H1 (cell line): ENCODE data around the gene SRGAP3. TPM values are rescaled to one million over a fixed set of nuclear protein-coding genes. Genes with fewer than 3 reads are reported as not detected.

ENCODE experiments used
- CTCF ChIA-PET: fragments of 300-600 bp; sonication (Branson Sonifier 250); formaldehyde crosslinking; loops from one replicate; lab custom pipeline; 2021; ENCODE audit not compliant: partially characterized antibody; lab: Charles Lee
- POLR2A ChIA-PET: fragments of 300-600 bp; sonication (Branson Sonifier 250); formaldehyde crosslinking; loops from one replicate; lab custom pipeline; 2021; ENCODE audit warnings: inconsistent platforms; ENCODE audit not compliant: partially characterized antibody; lab: Charles Lee
- DNase-seq, 2 experiments: peaks; one replicate each; pipeline versions ENCODE4 v3.0.0 to v3.0.0-alpha.2; 2010 to 2022; ENCODE audit warnings: low spot score in 2 of 2, low read depth in 1 of 2, mixed read lengths in 1 of 2
- FAIRE-seq: peaks from 2 replicates; lab custom pipeline; 2011; peaks lifted over from hg19 to GRCh38; lab: Jason Lieb, UNC
- H2AFZ ChIP-seq: 2 replicates; pipeline ENCODE4 v1.8.1; 2012; ENCODE audit warnings: low read length, inconsistent platforms
- H2AK5ac ChIP-seq: 2 replicates; pipeline ENCODE4 v1.6.1; 2013; ENCODE audit warnings: low read depth, low read length
- H2BK120ac ChIP-seq: replicated peaks from 2 replicates; pipeline ENCODE3; 2013; ENCODE audit warnings: low read depth, low read length, inconsistent platforms
- H2BK12ac ChIP-seq: 2 replicates; pipeline ENCODE4 v1.6.1; 2013; ENCODE audit warnings: low read depth, low read length
- H2BK15ac ChIP-seq: 2 replicates; pipeline ENCODE4 v1.6.1; 2013; ENCODE audit warnings: low read length
- H2BK20ac ChIP-seq: 2 replicates; pipeline ENCODE4 v1.6.1; 2013; ENCODE audit warnings: low read length
- H2BK5ac ChIP-seq: 2 replicates; pipeline ENCODE4 v1.6.1; 2013; ENCODE audit warnings: low read depth, low read length
- H3K14ac ChIP-seq: 2 replicates; pipeline ENCODE4 v1.6.1; 2013; ENCODE audit warnings: inconsistent platforms; ENCODE audit not compliant: insufficient read length
- H3K18ac ChIP-seq: 2 replicates; pipeline ENCODE4 v1.6.1; 2013; ENCODE audit warnings: low read length; ENCODE audit errors: extremely low read depth
- H3K23ac ChIP-seq: 2 replicates; pipeline ENCODE4 v1.6.1; 2013; ENCODE audit warnings: inconsistent platforms; ENCODE audit not compliant: insufficient read length
- H3K23me2 ChIP-seq: 2 replicates; pipeline ENCODE4 v1.6.1; 2013; ENCODE audit warnings: low read depth, low read length
- H3K27ac ChIP-seq: 2 replicates; pipeline ENCODE4 v1.6.1; 2011; ENCODE audit warnings: low read depth, low read length, inconsistent platforms
- H3K27me3 ChIP-seq, 4 experiments: replicated peaks in 1 of 4; 1 replicate in 1 of 4; 2 replicates in 3 of 4; pipeline versions ENCODE4 v1.6.1 to v1.8.1; 2011 to 2013; ENCODE audit warnings: low read length in 3 of 4, mild to moderate bottlenecking in 3 of 4, inconsistent platforms in 2 of 4, mixed read lengths in 2 of 4, moderate library complexity in 1 of 4; ENCODE audit not compliant: control insufficient read depth in 3 of 4, insufficient read depth in 3 of 4; ENCODE audit errors: extremely low read depth in 1 of 4
- H3K36me3 ChIP-seq, 4 experiments: 2 replicates each; pipeline versions ENCODE4 v1.6.1 to v1.8.1; 2011 to 2013; ENCODE audit warnings: mild to moderate bottlenecking in 4 of 4, low read length in 3 of 4, moderate library complexity in 2 of 4, control low read depth in 1 of 4, inconsistent platforms in 1 of 4; ENCODE audit not compliant: insufficient read depth in 4 of 4, control insufficient read depth in 2 of 4
- H3K4ac ChIP-seq: replicated peaks from 2 replicates; pipeline ENCODE3; 2013; ENCODE audit warnings: low read length, low read depth, mixed read lengths, inconsistent platforms; ENCODE audit not compliant: insufficient read length
- H3K4me1 ChIP-seq, 4 experiments: replicated peaks in 1 of 4; 1 replicate in 1 of 4; 2 replicates in 3 of 4; pipeline versions ENCODE4 v1.6.1 to v1.8.1; 2011 to 2013; ENCODE audit warnings: low read length in 3 of 4, inconsistent platforms in 2 of 4, mixed read lengths in 1 of 4; ENCODE audit not compliant: insufficient read depth in 4 of 4, control insufficient read depth in 3 of 4
- H3K4me2 ChIP-seq, 2 experiments: 2 replicates each; pipeline versions ENCODE4 v1.6.1 to v1.8.1; 2011 to 2013; ENCODE audit warnings: low read depth in 2 of 2, low read length in 2 of 2, control low read depth in 1 of 2, inconsistent platforms in 1 of 2, mild to moderate bottlenecking in 1 of 2; ENCODE audit not compliant: insufficient read depth in 1 of 2
- H3K4me3 ChIP-seq, 4 experiments: fragments of 200-600, 300-600 bp in 1 of 4; sonication (generic), shearing (Covaris generic), sonication (Bioruptor Twin) in 1 of 4; 2 replicates each; pipeline versions ENCODE4 v1.5.1 to v1.8.1; 2011 to 2016; ENCODE audit warnings: low read length in 4 of 4, low read depth in 3 of 4, control low read depth in 2 of 4, inconsistent platforms in 2 of 4, mild to moderate bottlenecking in 2 of 4, mixed read lengths in 1 of 4, moderate library complexity in 1 of 4; ENCODE audit not compliant: insufficient read depth in 2 of 4; ENCODE audit errors: extremely low read depth in 1 of 4
- H3K56ac ChIP-seq: replicated peaks from 2 replicates; pipeline ENCODE3; 2013; ENCODE audit warnings: low read depth, mild to moderate bottlenecking, mixed read lengths, low read length, inconsistent platforms; ENCODE audit not compliant: insufficient read length
- H3K79me1 ChIP-seq: 2 replicates; pipeline ENCODE4 v1.6.1; 2013; ENCODE audit warnings: low read depth, low read length, control low read depth
- H3K79me2 ChIP-seq, 2 experiments: 2 replicates each; pipeline versions ENCODE4 v1.6.1 to v1.8.1; 2012 to 2013; ENCODE audit warnings: low read length in 2 of 2, mild to moderate bottlenecking in 2 of 2, inconsistent platforms in 1 of 2; ENCODE audit not compliant: insufficient read depth in 2 of 2, control insufficient read depth in 1 of 2
- H3K9ac ChIP-seq, 4 experiments: replicated peaks in 1 of 4; 1 replicate in 1 of 4; 2 replicates in 3 of 4; pipeline versions ENCODE4 v1.6.1 to v1.8.1; 2011 to 2013; ENCODE audit warnings: low read depth in 3 of 4, low read length in 3 of 4, control low read depth in 2 of 4, mild to moderate bottlenecking in 2 of 4, moderate library complexity in 2 of 4, inconsistent platforms in 1 of 4; ENCODE audit errors: extremely low read depth in 1 of 4
- H3K9me3 ChIP-seq, 2 experiments: 2 replicates each; pipeline versions ENCODE4 v1.6.1 to v1.8.1; 2012 to 2013; ENCODE audit warnings: mild to moderate bottlenecking in 2 of 2, moderate library complexity in 2 of 2, control low read depth in 1 of 2, inconsistent platforms in 1 of 2, low read depth in 1 of 2, low read length in 1 of 2, mixed read lengths in 1 of 2; ENCODE audit not compliant: insufficient read depth in 2 of 2
- H4K20me1 ChIP-seq, 2 experiments: replicated peaks in 1 of 2; 2 replicates each; pipeline versions ENCODE3 to v1.8.1; 2011 to 2013; ENCODE audit warnings: inconsistent platforms in 2 of 2, low read length in 2 of 2, mild to moderate bottlenecking in 1 of 2; ENCODE audit not compliant: insufficient read depth in 2 of 2, control insufficient read depth in 1 of 2
- H4K5ac ChIP-seq: 2 replicates; pipeline ENCODE4 v1.6.1; 2013; ENCODE audit warnings: low read length, low read depth, mixed read lengths, inconsistent platforms; ENCODE audit not compliant: insufficient read length
- H4K8ac ChIP-seq: 2 replicates; pipeline ENCODE4 v1.8.0; 2013; ENCODE audit warnings: mild to moderate bottlenecking, moderate library complexity, low read length, inconsistent platforms; ENCODE audit not compliant: insufficient read depth; ENCODE audit errors: extremely low read depth
- H4K91ac ChIP-seq: replicated peaks from 2 replicates; pipeline ENCODE3; 2013; ENCODE audit warnings: low read length, mixed read lengths, inconsistent platforms; ENCODE audit not compliant: insufficient read length
- CTCF ChIP-seq, 3 experiments: IDR thresholded peaks; 1 replicate in 2 of 3; 2 replicates in 1 of 3; pipeline versions ENCODE4 v1.5.1 to v1.6.1; 2011; ENCODE audit warnings: low read length in 3 of 3, mild to moderate bottlenecking in 3 of 3, inconsistent platforms in 2 of 3, low read depth in 1 of 3, moderate library complexity in 1 of 3; ENCODE audit not compliant: insufficient read depth in 1 of 3; ENCODE audit errors: control extremely low read depth in 1 of 3
- FOSL1 ChIP-seq: IDR thresholded peaks from 2 replicates; pipeline ENCODE4 v1.6.1; 2011; ENCODE audit warnings: mild to moderate bottlenecking, low read depth, low read length, moderate library complexity; ENCODE audit not compliant: insufficient read depth
- JUN ChIP-seq: IDR thresholded peaks from 2 replicates; pipeline ENCODE4 v1.6.1; 2011; ENCODE audit warnings: low read depth, mild to moderate bottlenecking, improper control_type of control experiment, low read length
- RAD21 ChIP-seq, 2 experiments: IDR thresholded peaks in 1 of 2; conservative IDR thresholded peaks in 1 of 2; 2 replicates each; pipeline ENCODE4 v1.6.1; 2011; ENCODE audit warnings: low read depth in 2 of 2, low read length in 2 of 2, improper control_type of control experiment in 1 of 2, inconsistent platforms in 1 of 2, mild to moderate bottlenecking in 1 of 2, moderate library complexity in 1 of 2
- TAF1 ChIP-seq: IDR thresholded peaks from 2 replicates; pipeline ENCODE4 v1.6.1; 2011; ENCODE audit warnings: mild to moderate bottlenecking, low read depth, low read length
- WGBS, 2 experiments: shearing (Covaris generic) in 1 of 2; methylation state at CpG; one replicate each; pipeline versions ENCODE4 v1.1.6 to v1.1.7; 2013 to 2015; ENCODE audit warnings: low lambda C conversion rate in 2 of 2, mixed read lengths in 2 of 2, inconsistent platforms in 1 of 2, low coverage in 1 of 2, missing lambda C conversion rate in 1 of 2; ENCODE audit not compliant: insufficient replicate concordance in 2 of 2, insufficient coverage in 1 of 2, insufficient read length in 1 of 2; ENCODE audit errors: extremely low coverage in 1 of 2, missing lambda C conversion rate in 1 of 2; 5-methylcytosine and 5-hydroxymethylcytosine counted together
- polyA plus RNA-seq, 7 experiments: library from polyadenylated mRNA; depleted of rRNA in 3 of 7; stranded (reverse) in 5 of 7; unstranded in 2 of 7; fragments of >200 nt in 5 of 7; fragments of 200-250 nt in 2 of 7; gene quantifications; 1 replicate in 5 of 7; 2 replicates in 1 of 7; 4 replicates in 1 of 7; pipeline versions ENCODE4 v1.2.1 to v1.2.3, GENCODE V29; 2011 to 2013; ENCODE audit warnings: missing spikeins in 2 of 7, mixed read lengths in 2 of 7
- total RNA-seq: library from RNA; stranded (reverse); fragmentation: NEBNext Ultra II Directional; extraction: Animal tissue kit (Norgen Biotek cat#: 25700); gene quantifications from 2 replicates; pipeline ENCODE4 v1.2.1, GENCODE V29; 2021

The SRGAP3 gene
- total and polyA plus RNA-seq, 2 of the 8 experiments (the other 6 are each of a cell fraction or from before 2014, with no cell fraction given) = 5.8 to 11.4 TPM

- Histone ChIP-seq H3K36me3 (peaks cover 4 to 36% (median 19%) of the 10 kb centered on the region in 4 experiments), H4K8ac (no peak overlapping the region), H3K4me1 (no peaks in the 10 kb centered on the region), H3K23me2 (no peaks in the 10 kb centered on the region), H2BK120ac (no peak overlapping the region), H3K9ac (no peak overlapping the region), H3K18ac (no peak overlapping the region), H3K9me3 (no peaks in the 10 kb centered on the region), H4K91ac (no peak overlapping the region), H2BK20ac (no peak overlapping the region), H4K20me1 (peaks cover 0 to 1% of the 10 kb centered on the region in 2 experiments), H4K5ac (no peak overlapping the region), H3K23ac (no peak overlapping the region), H3K4me2 (no peak overlapping the region), H2BK12ac (no peak overlapping the region), H3K79me1 (no peaks in the 10 kb centered on the region; the same call in 1 of the 2 replicates), H3K56ac (no peak overlapping the region), H3K27me3 (no peaks in the 10 kb centered on the region), H2AFZ (no peak overlapping the region), H3K27ac (no peak overlapping the region), H2BK15ac (no peak overlapping the region), H3K14ac (no peak overlapping the region), H3K79me2 (no peaks in the 10 kb centered on the region), H3K4ac (no peak overlapping the region), H2AK5ac (no peak overlapping the region), H3K4me3 (no peak overlapping the region), H2BK5ac (no peak overlapping the region)
- CTCF ChIA-PET = interaction anchor here (1.1 to 1.9 kb wide), 4 partner anchors 9 to 17 kb away, joined by 3 to 5 read pairs (median 4); no protein-coding TSS in a partner anchor
- POLR2A ChIA-PET = no interaction called here
- no peak for FAIRE-seq
- TF ChIP-seq FOSL1 (no peak), TAF1 (no peak), CTCF (IDR thresholded peaks at IDR 0.05; ENCODE audit: control extremely low read depth in 1 of 3, insufficient read depth in 1 of 3, low read depth in 1 of 3, low read length in 3 of 3) (peak in 1 of 3 experiments; percentile 26; a peak in 2 of 4 replicates), RAD21 (IDR thresholded peaks at IDR 0.05 in 1 of 2, conservative IDR thresholded peaks at IDR 0.05 in 1 of 2; ENCODE audit: low read depth in 2 of 2, low read length in 2 of 2) (peak in 1 of 2 experiments; percentile 23; a peak in 1 of 4 replicates), JUN (no peak)
- WGBS, 2 experiments = 77% methylated on average over 1 of the region's 1 CpG; no CpG with 5 or more reads in 1 of the 2 experiments
- DNase-seq = no peak
Observed at GRCh38 chr3:8938021-8938420, 311.4 kb downstream of the SRGAP3 start.
